HG03139 (cell line): ENCODE results near the gene SLFNL1.

Experiments used
- ATAC-seq: cut with Tn5 transposase; IDR thresholded peaks from one replicate; pipeline ENCODE4 v1.9.1; 2021; ENCODE audit not compliant: unreplicated experiment

SLFNL1 gene

GRCh38 chr1:40966417-40966816, 55.1 kb downstream of the SLFNL1 start:
- ATAC-seq: no peak
